Breast epithelium (tissue), 4 donors: ENCODE results near the gene RPS15A. TPM values are rescaled to one million over a fixed set of nuclear protein-coding genes. Genes with fewer than 3 reads are reported as not detected.
"Not testable (repeated sequence)": the region's sequence is repeated elsewhere in the genome, so short reads cannot be mapped to it uniquely, and the experiment has no call there.

Source experiments
- DNase-seq, 2 donors: peaks; one replicate each; pipeline ENCODE4 v3.0.0-alpha.2; 2019; ENCODE audit warnings: low spot score in 2 of 2
- H3K27ac ChIP-seq, 2 donors: fragments of 200-600 bp; sonication (generic) in 1 of 2; one replicate each; pipeline ENCODE4 v1.5.1; 2016 to 2019; ENCODE audit warnings: mild to moderate bottlenecking in 1 of 2
- H3K27me3 ChIP-seq, 2 donors: fragments of 200-600 bp; sonication (generic) in 1 of 2; one replicate each; pipeline versions ENCODE4 v1.5.1 to v1.6.0; 2017 to 2019; ENCODE audit warnings: control low read depth in 1 of 2, mild to moderate bottlenecking in 1 of 2
- H3K36me3 ChIP-seq: fragments of 200-600 bp; one replicate; pipeline ENCODE4 v1.5.1; 2019
- H3K4me1 ChIP-seq, 2 donors: fragments of 200-600 bp; sonication (generic); one replicate each; pipeline ENCODE4 v1.5.1; 2016 to 2019; ENCODE audit warnings: control low read depth in 1 of 2
- H3K4me3 ChIP-seq, 3 donors: fragments of 200-600 bp; sonication (generic); 1 replicate in 2 of 3; 2 replicates in 1 of 3; pipeline ENCODE4 v1.5.1; 2016 to 2019; ENCODE audit warnings: mild to moderate bottlenecking in 3 of 3, moderate library complexity in 2 of 3
- H3K9me3 ChIP-seq, 2 donors: fragments of 200-600 bp; sonication (generic) in 1 of 2; one replicate each; pipeline ENCODE4 v1.5.1; 2016 to 2019; ENCODE audit warnings: control low read depth in 1 of 2
- intact Hi-C: fragments of 100-400 bp; cut with DNase I; formaldehyde crosslinking; loops from one replicate; pipeline ENCODE4 v1.15.1; 2023; ENCODE audit warnings: low total_unique reads
- total RNA-seq, 3 donors: library from RNA; depleted of rRNA; stranded (reverse); fragments of >200 nt; gene quantifications; one replicate each; pipeline ENCODE4 v1.1.0, GENCODE V29; 2016

Gene RPS15A
- total RNA-seq, 3 donors from 2014 or later = 2,031 to 3,077 (median 2,955) TPM

- H3K9me3 ChIP-seq, H3K36me3 ChIP-seq, H3K27me3 ChIP-seq, H3K27ac ChIP-seq, H3K4me1 ChIP-seq, DNase-seq, intact Hi-C loops, H3K4me3 ChIP-seq: not testable (repeated sequence)
These were observed 55.9 kb downstream of the RPS15A start for GRCh38 chr16:18734279-18734678.

Other genes starting within 250 kb of the RPS15A start
- 10 to 100 TPM; 39.5 to 67.2 (median 49.3) TPM for gene NOMO2, start 228.2 kb downstream of the RPS15A start, total RNA-seq
- gene ARL6IP1, start 11.2 kb upstream of the RPS15A start, total RNA-seq = 100 to 1,000 TPM; 199 to 368 (median 302) TPM
- gene SMG1, start 136.1 kb upstream of the RPS15A start, total RNA-seq = 100 to 1,000 TPM; 107 to 132 (median 110) TPM
- 1 to 10 TPM in 1 of 3 donors, under 1 TPM in 2; 0.64 to 1.3 (median 0.73) TPM for gene TMC7, start 193.6 kb upstream of the RPS15A start, total RNA-seq